HepG2 (cell line): ENCODE data around the gene DDRGK1. TPM values are rescaled to one million over a fixed set of nuclear protein-coding genes. Genes with fewer than 3 reads are reported as not detected.
A peak's percentile ranks its signal among the peaks of the same experiment; 100 is the strongest.

Experiments used
- CENPX ChIP-seq: sonication (generic); formaldehyde crosslinking; IDR thresholded peaks from 2 replicates; pipeline ENCODE4 v1.9.0; 2021; ENCODE audit warnings: mild to moderate bottlenecking, missing genetic modification reagents, moderate library complexity
- DMAP1 ChIP-seq: IDR thresholded peaks from 2 replicates; pipeline ENCODE4 v1.6.1; 2016
- HOXA9 ChIP-seq: sonication (generic); formaldehyde crosslinking; IDR thresholded peaks from 2 replicates; pipeline ENCODE4 v1.8.1; 2022; ENCODE audit warnings: missing genetic modification reagents, mild to moderate bottlenecking, moderate library complexity, borderline replicate concordance
- MTA3 ChIP-seq: sonication (generic); formaldehyde crosslinking; IDR thresholded peaks from 2 replicates; pipeline ENCODE4 v1.4.0; 2020; ENCODE audit warnings: missing genetic modification reagents
- MYC ChIP-seq: sonication (generic); formaldehyde crosslinking; IDR thresholded peaks from 2 replicates; pipeline ENCODE4 v1.9.0; 2021; ENCODE audit warnings: missing genetic modification reagents, borderline replicate concordance
- MYNN ChIP-seq: sonication (generic); formaldehyde crosslinking; IDR thresholded peaks from 2 replicates; pipeline ENCODE4 v1.4.0; 2020; ENCODE audit warnings: mild to moderate bottlenecking, low read depth, missing genetic modification reagents
- RBM39 ChIP-seq: fragments of 200-400 bp; formaldehyde crosslinking; IDR thresholded peaks from one replicate; pipeline ENCODE4 v1.6.1; 2018; ENCODE audit warnings: antibody characterized with exemption, mild to moderate bottlenecking, low read depth, low read length; ENCODE audit not compliant: poor library complexity, severe bottlenecking
- SALL1 ChIP-seq: sonication (generic); formaldehyde crosslinking; IDR thresholded peaks from 2 replicates; pipeline ENCODE4 v1.8.0; 2022; ENCODE audit warnings: mild to moderate bottlenecking, missing genetic modification reagents
- SKI ChIP-seq: fragments of 450-650 bp; IDR thresholded peaks from one replicate; pipeline ENCODE4 v1.6.1; 2018; ENCODE audit warnings: mild to moderate bottlenecking; ENCODE audit not compliant: partially characterized antibody
- SRSF9 ChIP-seq: fragments of 200-400 bp; formaldehyde crosslinking; IDR thresholded peaks from 2 replicates; pipeline ENCODE4 v1.6.1; 2018; ENCODE audit warnings: borderline replicate concordance, mild to moderate bottlenecking, low read depth, low read length; ENCODE audit not compliant: insufficient read depth, poor library complexity, severe bottlenecking
- TEAD2 ChIP-seq: sonication (generic); formaldehyde crosslinking; IDR thresholded peaks from 2 replicates; pipeline ENCODE4 v1.9.0; 2021; ENCODE audit warnings: missing genetic modification reagents
- ZBTB38 ChIP-seq: sonication (generic); formaldehyde crosslinking; IDR thresholded peaks from 2 replicates; pipeline ENCODE4 v1.5.1; 2020; ENCODE audit warnings: mild to moderate bottlenecking, missing genetic modification reagents
- ZFP36L1 ChIP-seq: sonication (generic); formaldehyde crosslinking; IDR thresholded peaks from 2 replicates; pipeline ENCODE4 v1.8.0; 2022; ENCODE audit warnings: mild to moderate bottlenecking, missing genetic modification reagents, moderate library complexity
- ZNF33B ChIP-seq: sonication (generic); formaldehyde crosslinking; IDR thresholded peaks from 2 replicates; pipeline ENCODE4 v1.5.1; 2020; ENCODE audit warnings: mild to moderate bottlenecking, missing genetic modification reagents
- ZNF431 ChIP-seq: sonication (generic); formaldehyde crosslinking; IDR thresholded peaks from 2 replicates; pipeline ENCODE4 v1.9.0; 2022; ENCODE audit warnings: missing genetic modification reagents, low read depth, mild to moderate bottlenecking, borderline replicate concordance
- ZNF547 ChIP-seq: sonication (generic); formaldehyde crosslinking; IDR thresholded peaks from 2 replicates; pipeline ENCODE4 v1.5.1; 2020; ENCODE audit warnings: mild to moderate bottlenecking, missing genetic modification reagents
- ZSCAN29 ChIP-seq: sonication (generic); formaldehyde crosslinking; conservative IDR thresholded peaks from 2 replicates; pipeline ENCODE4 v1.4.0; 2020; ENCODE audit warnings: mild to moderate bottlenecking, missing genetic modification reagents
- polyA plus RNA-seq, 8 experiments: library from polyadenylated mRNA; depleted of rRNA in 3 of 8; stranded (reverse) in 7 of 8; unstranded in 1 of 8; fragments of >200 nt; fragmentation: Illumina TruSeq in 4 of 8; extraction: Trizol in 4 of 8; gene quantifications; 2 replicates each; pipeline versions ENCODE4 v1.2.1 to v1.2.3, GENCODE V29; 2011 to 2016; ENCODE audit warnings: low read depth in 4 of 8, missing spikeins in 1 of 8, mixed read lengths in 1 of 8; ENCODE audit not compliant: insufficient read depth in 1 of 8
- total RNA-seq, 5 experiments: library from RNA; depleted of rRNA; stranded (reverse); fragments of >200 nt; fragmentation: Illumina TruSeq; extraction: Trizol; gene quantifications; 2 replicates each; pipeline ENCODE4 v1.2.3, GENCODE V29; 2016; ENCODE audit warnings: low read depth in 1 of 5
- TF ChIP-seq, protein P1 (sequence below): sonication (generic); formaldehyde crosslinking; conservative IDR thresholded peaks from 2 replicates; pipeline ENCODE4 v1.4.0; 2020; ENCODE audit warnings: missing genetic modification reagents
- TF ChIP-seq, protein P2 (sequence below): sonication (generic); formaldehyde crosslinking; IDR thresholded peaks from 2 replicates; pipeline ENCODE4 v1.8.0; 2023; ENCODE audit warnings: mild to moderate bottlenecking, missing genetic modification reagents
- TF ChIP-seq, protein P3 (sequence below): sonication (generic); formaldehyde crosslinking; conservative IDR thresholded peaks from 2 replicates; pipeline ENCODE4 v1.4.0; 2020; ENCODE audit warnings: missing genetic modification reagents
- TF ChIP-seq, protein P4 (sequence below): sonication (generic); formaldehyde crosslinking; IDR thresholded peaks from 2 replicates; pipeline ENCODE4 v1.5.0; 2020; ENCODE audit warnings: missing genetic modification reagents

Gene DDRGK1
- total and polyA plus RNA-seq, 2 of the 13 experiments (the other 11 are each of a cell fraction or from before 2014, with no cell fraction given), result 96.7 to 149 TPM

DNA sequence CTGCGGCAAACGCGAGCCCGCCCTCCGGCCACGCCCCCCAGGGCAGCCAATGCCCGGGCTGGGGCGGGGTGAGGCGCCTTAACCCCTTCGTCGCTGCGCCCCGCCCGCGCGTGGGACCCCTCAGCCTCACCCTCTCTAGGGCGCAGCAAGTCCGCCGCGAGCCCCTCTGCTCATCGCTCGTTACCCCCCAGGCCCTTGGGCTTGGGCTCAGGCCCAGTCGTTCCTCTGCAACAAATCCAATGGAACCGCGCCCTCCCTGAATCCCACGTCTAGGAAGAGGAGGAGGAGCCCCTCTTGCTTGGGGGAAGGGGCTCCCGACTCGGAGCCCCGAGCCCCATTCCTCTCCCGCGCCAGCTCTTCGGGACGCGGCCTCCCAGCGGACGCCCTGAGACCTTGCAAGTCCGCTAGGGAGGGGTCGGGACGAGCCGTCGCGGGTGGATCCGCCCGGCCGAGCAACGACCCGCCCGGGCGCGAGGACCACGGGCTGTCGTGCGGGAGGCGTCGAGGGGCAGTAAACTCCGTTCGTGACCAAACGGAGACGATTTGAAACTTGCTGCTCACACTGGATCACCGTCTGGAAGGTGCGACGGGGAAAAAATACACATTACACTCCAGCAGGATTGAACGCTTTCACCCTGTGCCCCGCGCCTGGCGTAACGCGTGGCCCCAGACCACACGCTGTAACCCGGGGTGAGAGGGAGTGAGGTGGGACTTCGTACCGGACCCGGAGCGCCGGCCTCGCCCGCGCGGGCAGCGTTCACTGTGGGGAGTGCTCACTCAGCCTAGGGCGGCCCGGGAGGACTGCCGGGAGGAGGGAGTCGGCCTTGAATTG, 30.7 kb downstream of the DDRGK1 start (continued):
- TF ChIP-seq, protein P1, sequence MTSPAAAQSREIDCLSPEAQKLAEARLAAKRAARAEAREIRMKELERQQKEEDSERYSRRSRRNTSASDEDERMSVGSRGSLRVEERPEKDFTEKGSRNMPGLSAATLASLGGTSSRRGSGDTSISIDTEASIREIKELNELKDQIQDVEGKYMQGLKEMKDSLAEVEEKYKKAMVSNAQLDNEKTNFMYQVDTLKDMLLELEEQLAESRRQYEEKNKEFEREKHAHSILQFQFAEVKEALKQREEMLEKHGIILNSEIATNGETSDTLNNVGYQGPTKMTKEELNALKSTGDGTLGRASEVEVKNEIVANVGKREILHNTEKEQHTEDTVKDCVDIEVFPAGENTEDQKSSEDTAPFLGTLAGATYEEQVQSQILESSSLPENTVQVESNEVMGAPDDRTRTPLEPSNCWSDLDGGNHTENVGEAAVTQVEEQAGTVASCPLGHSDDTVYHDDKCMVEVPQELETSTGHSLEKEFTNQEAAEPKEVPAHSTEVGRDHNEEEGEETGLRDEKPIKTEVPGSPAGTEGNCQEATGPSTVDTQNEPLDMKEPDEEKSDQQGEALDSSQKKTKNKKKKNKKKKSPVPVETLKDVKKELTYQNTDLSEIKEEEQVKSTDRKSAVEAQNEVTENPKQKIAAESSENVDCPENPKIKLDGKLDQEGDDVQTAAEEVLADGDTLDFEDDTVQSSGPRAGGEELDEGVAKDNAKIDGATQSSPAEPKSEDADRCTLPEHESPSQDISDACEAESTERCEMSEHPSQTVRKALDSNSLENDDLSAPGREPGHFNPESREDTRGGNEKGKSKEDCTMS (CRISPR knock-in tag), result peak; percentile 22; the same call in 1 of the 2 replicates
- TF ChIP-seq ZFP36L1 (CRISPR knock-in tag) (peak; percentile 88; the same call in 1 of the 2 replicates), MYNN (CRISPR knock-in tag) (0 out of 2 replicates have a peak, but pooled peaks have one; percentile 28), DMAP1 (CRISPR knock-in tag) (peak; percentile 90), ZNF33B (CRISPR knock-in tag) (peak; percentile 67), CENPX (no peak), SRSF9 (no peak), SALL1 (CRISPR knock-in tag) (peak; percentile 90), ZNF431 (CRISPR knock-in tag) (peak; percentile 90; the same call in 1 of the 2 replicates), RBM39 (peak; percentile 94), ZBTB38 (CRISPR knock-in tag) (peak; percentile 77), ZNF547 (CRISPR knock-in tag) (peak; percentile 89; the same call in 1 of the 2 replicates), MYC (CRISPR knock-in tag) (peak; percentile 92), ZSCAN29 (CRISPR knock-in tag) (no peak; the same call in 1 of the 2 replicates), HOXA9 (peak; percentile 96), MTA3 (CRISPR knock-in tag) (no peak), SKI (peak; percentile 83), TEAD2 (peak; percentile 85)
- TF ChIP-seq, protein P2, sequence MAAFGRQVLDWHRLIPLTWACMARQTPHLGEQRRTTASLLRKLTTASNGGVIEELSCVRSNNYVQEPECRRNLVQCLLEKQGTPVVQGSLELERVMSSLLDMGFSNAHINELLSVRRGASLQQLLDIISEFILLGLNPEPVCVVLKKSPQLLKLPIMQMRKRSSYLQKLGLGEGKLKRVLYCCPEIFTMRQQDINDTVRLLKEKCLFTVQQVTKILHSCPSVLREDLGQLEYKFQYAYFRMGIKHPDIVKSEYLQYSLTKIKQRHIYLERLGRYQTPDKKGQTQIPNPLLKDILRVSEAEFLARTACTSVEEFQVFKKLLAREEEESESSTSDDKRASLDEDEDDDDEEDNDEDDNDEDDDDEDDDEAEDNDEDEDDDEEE (CRISPR knock-in tag), result peak; percentile 98
- TF ChIP-seq, protein P3, sequence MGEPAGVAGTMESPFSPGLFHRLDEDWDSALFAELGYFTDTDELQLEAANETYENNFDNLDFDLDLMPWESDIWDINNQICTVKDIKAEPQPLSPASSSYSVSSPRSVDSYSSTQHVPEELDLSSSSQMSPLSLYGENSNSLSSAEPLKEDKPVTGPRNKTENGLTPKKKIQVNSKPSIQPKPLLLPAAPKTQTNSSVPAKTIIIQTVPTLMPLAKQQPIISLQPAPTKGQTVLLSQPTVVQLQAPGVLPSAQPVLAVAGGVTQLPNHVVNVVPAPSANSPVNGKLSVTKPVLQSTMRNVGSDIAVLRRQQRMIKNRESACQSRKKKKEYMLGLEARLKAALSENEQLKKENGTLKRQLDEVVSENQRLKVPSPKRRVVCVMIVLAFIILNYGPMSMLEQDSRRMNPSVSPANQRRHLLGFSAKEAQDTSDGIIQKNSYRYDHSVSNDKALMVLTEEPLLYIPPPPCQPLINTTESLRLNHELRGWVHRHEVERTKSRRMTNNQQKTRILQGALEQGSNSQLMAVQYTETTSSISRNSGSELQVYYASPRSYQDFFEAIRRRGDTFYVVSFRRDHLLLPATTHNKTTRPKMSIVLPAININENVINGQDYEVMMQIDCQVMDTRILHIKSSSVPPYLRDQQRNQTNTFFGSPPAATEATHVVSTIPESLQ (CRISPR knock-in tag), result no peak; the same call in 1 of the 2 replicates
- TF ChIP-seq, protein P4, sequence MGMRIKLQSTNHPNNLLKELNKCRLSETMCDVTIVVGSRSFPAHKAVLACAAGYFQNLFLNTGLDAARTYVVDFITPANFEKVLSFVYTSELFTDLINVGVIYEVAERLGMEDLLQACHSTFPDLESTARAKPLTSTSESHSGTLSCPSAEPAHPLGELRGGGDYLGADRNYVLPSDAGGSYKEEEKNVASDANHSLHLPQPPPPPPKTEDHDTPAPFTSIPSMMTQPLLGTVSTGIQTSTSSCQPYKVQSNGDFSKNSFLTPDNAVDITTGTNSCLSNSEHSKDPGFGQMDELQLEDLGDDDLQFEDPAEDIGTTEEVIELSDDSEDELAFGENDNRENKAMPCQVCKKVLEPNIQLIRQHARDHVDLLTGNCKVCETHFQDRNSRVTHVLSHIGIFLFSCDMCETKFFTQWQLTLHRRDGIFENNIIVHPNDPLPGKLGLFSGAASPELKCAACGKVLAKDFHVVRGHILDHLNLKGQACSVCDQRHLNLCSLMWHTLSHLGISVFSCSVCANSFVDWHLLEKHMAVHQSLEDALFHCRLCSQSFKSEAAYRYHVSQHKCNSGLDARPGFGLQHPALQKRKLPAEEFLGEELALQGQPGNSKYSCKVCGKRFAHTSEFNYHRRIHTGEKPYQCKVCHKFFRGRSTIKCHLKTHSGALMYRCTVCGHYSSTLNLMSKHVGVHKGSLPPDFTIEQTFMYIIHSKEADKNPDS (CRISPR knock-in tag), result peak; percentile 48; the same call in 1 of the 2 replicates
